ENCODE results near the gene CHN1. TPM values are rescaled to one million over a fixed set of nuclear protein-coding genes. Genes with fewer than 3 reads are reported as not detected.

Gene CHN1
- total RNA-seq: 0.34 and 1.3 TPM in 2 replicates

GRCh38 chr2:175004980-175005732, at the start of gene CHN1:
CHN1 (minus strand) TSS chr2:175005381; CDS start chr2:175004912, 469 bp downstream.

GRCh38 chr2:174764280-174765255, 240.6 kb downstream of the CHN1 start, which contains the start of gene CHRNA1:
CHRNA1 (minus strand) TSS chr2:174764472; CDS start chr2:174764394, 78 bp downstream.

Other genes with a start within 250 kb of the CHN1 start
- gene CHRNA1, start 240.9 kb downstream of the CHN1 start, total RNA-seq: not detected in 2 replicates
- gene ATF2, start 162.8 kb upstream of the CHN1 start, total RNA-seq: 32.1 and 40.0 TPM in 2 replicates
- gene ATP5MC3, start 176.3 kb upstream of the CHN1 start, total RNA-seq: 60.9 and 99.5 TPM in 2 replicates